Neuron (in vitro differentiated cells): Measurements from ENCODE around the gene EPHB4.
"Not testable (repeated sequence)": the region's sequence is repeated elsewhere in the genome, so short reads cannot be mapped to it uniquely, and the experiment has no call there.

Source experiments
- H2AFZ ChIP-seq: one replicate; pipeline ENCODE4 v1.6.1; 2013; ENCODE audit warnings: low read depth, mild to moderate bottlenecking, inconsistent platforms, low read length, moderate library complexity
- H3K27me3 ChIP-seq: one replicate; pipeline ENCODE4 v1.6.1; 2013; ENCODE audit warnings: low read length; ENCODE audit not compliant: insufficient read depth
- H3K36me3 ChIP-seq: one replicate; pipeline ENCODE4 v1.6.1; 2013; ENCODE audit warnings: low read length; ENCODE audit not compliant: insufficient read depth
- H3K4me1 ChIP-seq: one replicate; pipeline ENCODE4 v1.6.1; 2013; ENCODE audit warnings: low read length; ENCODE audit not compliant: insufficient read depth
- H3K4me3 ChIP-seq: 2 replicates; pipeline ENCODE4 v1.5.1; 2013; ENCODE audit warnings: mild to moderate bottlenecking, low read length, moderate library complexity
- H3K9me3 ChIP-seq: one replicate; pipeline ENCODE4 v1.6.1; 2013; ENCODE audit warnings: low read length

The EPHB4 gene

GRCh38 chr7:100822236-100823139 lies 4.8 kb downstream of the EPHB4 start:
- Histone ChIP-seq H3K27me3 (no peaks in the 10 kb centered on the region), H3K4me3 (no peak overlapping the region), H3K36me3 (peaks cover 66% of the 10 kb centered on the region), H3K4me1 (peaks cover 14% of the 10 kb centered on the region), H3K9me3 (no peaks in the 10 kb centered on the region), H2AFZ (no peak overlapping the region)

GRCh38 chr7:100819586-100819985 lies 7.7 kb downstream of the EPHB4 start:
- Histone ChIP-seq H2AFZ (no peak overlapping the region), H3K36me3 (peaks cover 85% of the 10 kb centered on the region), H3K27me3 (no peaks in the 10 kb centered on the region), H3K4me3 (no peak overlapping the region), H3K9me3 (no peaks in the 10 kb centered on the region), H3K4me1 (no peaks in the 10 kb centered on the region)

DNA sequence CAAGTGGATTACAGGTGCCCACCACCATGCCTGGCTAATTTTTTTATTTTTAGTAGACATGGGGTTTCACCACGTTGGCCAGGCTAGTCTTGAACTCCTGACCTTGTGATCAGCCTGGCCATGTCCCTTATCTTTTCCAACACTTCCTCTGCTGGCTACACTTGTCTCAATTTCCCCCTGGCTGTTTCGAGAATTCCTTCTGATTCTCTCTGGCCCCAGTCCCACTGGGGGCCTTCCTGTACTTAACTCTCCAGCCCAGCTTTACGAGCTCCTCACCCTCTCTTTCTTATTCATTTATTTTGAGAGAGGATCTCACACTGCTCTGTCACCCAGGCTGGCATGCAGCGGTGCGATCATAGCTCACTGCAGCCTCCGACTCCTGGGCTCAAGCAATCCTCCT lies 8.5 kb downstream of the EPHB4 start:
- Histone ChIP-seq H3K4me1 (no peaks in the 10 kb centered on the region), H3K9me3 (no peaks in the 10 kb centered on the region), H3K36me3 (peaks cover 84% of the 10 kb centered on the region), H2AFZ (no peak overlapping the region), H3K27me3 (no peaks in the 10 kb centered on the region), H3K4me3 (no peak overlapping the region)

DNA sequence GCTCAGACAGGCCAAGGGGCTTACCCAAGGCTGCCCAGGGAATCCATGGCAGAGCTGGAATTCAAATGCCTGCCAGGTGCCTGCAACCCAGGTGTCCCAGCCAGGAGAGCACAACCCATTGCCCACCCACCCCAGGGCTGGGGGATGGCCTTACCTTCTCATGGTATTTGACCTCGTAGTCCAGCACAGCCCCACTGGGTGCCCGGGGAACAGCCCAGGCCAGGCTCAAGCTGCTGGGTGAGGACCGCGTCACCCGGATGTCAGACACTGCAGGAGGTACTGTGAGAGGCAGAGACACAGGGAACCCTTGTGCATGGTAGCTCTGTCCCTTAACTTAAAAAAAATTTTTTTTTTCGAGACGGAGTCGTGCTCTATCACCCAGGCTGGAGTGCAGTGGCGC lies 9.0 kb downstream of the EPHB4 start:
- H3K9me3 ChIP-seq: no peaks in the 10 kb centered on the region
- peaks cover 84% of the 10 kb centered on the region for H3K36me3 ChIP-seq
- H2AFZ ChIP-seq: no peak overlapping the region
- H3K27me3 ChIP-seq: no peaks in the 10 kb centered on the region
- no peak overlapping the region for H3K4me3 ChIP-seq
- H3K4me1 ChIP-seq: no peaks in the 10 kb centered on the region

- H3K4me3 ChIP-seq: no peak overlapping the region
- no peaks in the 10 kb centered on the region for H3K27me3 ChIP-seq
- H3K9me3 ChIP-seq: no peaks in the 10 kb centered on the region
- H3K4me1 ChIP-seq: no peaks in the 10 kb centered on the region
- no peak overlapping the region for H2AFZ ChIP-seq
- H3K36me3 ChIP-seq: peaks cover 83% of the 10 kb centered on the region
Observed at GRCh38 chr7:100817097-100817496, 10.2 kb downstream of the EPHB4 start.

DNA sequence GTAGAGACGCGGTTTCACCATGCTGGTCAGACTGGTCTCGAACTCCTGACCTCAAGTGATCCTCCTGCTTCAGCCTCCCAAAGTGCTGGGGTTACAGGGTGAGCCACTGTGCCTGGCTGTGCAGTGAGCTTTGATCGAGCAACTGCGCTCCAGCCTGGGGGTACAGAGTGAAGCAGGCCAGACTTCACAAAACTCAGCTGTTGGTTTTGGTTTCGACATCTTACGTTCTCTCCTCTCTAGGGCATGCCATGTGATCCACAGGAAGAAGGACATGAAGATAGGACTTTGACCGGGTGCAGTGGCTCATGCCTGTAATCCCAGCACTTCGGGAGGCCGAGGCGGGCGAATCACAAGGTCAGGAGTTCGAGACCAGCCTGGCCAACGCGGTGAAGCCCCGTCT lies 10.8 kb downstream of the EPHB4 start:
- not testable (repeated sequence) for H3K4me3 ChIP-seq
- H3K36me3 ChIP-seq: peaks cover 79% of the 10 kb centered on the region

GRCh38 chr7:100812729-100813128 lies 14.6 kb downstream of the EPHB4 start:
- H3K9me3 ChIP-seq: no peaks in the 10 kb centered on the region
- H3K36me3 ChIP-seq: peaks cover 81% of the 10 kb centered on the region
- no peaks in the 10 kb centered on the region for H3K4me1 ChIP-seq
- no peak overlapping the region for H2AFZ ChIP-seq
- no peaks in the 10 kb centered on the region for H3K27me3 ChIP-seq
- H3K4me3 ChIP-seq: no peak overlapping the region

More for the DNA sequence above, 10.8 kb downstream of the EPHB4 start:
- not testable (repeated sequence) for H3K9me3 ChIP-seq, H2AFZ ChIP-seq, H3K27me3 ChIP-seq, H3K4me1 ChIP-seq

DNA sequence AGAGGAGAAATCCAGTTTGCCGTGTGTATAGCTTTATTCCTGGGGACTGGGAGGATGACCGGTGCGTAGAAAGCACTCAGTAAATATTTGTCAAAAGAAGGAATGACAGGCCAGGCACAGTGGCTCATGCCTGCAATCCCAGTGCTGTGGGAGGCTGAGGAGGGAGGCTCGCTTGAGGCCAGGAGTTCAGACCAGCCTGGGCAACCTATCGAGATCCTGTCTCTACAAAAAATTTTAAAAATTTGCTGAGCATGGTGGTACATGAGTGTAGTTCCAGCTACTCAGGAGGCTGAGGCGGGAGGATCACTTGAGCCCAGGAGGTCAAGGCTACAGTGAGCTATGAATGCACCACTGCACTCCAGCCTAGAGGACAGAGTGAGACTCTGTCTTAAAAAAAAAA lies 15.8 kb downstream of the EPHB4 start:
- no peaks in the 10 kb centered on the region for H3K27me3 ChIP-seq
- no peak overlapping the region for H2AFZ ChIP-seq
- no peaks in the 10 kb centered on the region for H3K9me3 ChIP-seq
- peaks cover 84% of the 10 kb centered on the region for H3K36me3 ChIP-seq
- H3K4me1 ChIP-seq: no peaks in the 10 kb centered on the region
- H3K4me3 ChIP-seq: no peak overlapping the region

DNA sequence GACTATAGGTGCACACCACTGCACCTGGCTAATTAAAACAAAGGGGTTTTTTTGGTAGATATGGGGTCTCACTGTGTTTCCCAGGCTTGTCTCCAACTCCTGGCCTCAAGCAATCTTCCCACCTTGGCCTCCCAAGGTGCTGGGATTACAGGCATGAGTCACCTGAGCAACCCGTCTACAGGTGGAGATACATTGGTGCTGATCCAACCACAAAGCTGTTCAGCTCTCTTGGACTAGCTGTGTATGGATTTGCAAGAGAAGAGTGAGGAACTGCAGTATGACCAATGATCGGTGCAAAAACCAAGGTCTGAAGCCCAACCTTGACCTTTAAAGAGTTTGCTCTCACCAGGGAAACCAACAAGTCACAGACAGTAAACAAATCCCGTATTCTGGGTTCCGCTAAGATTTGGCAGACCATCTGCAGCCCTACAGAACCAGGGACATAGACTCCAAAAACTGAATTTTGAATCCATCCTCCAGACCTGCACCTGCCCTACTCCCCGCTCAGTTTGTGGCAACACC lies 18.9 kb downstream of the EPHB4 start:
- Histone ChIP-seq H3K36me3 (peaks cover 86% of the 10 kb centered on the region), H2AFZ (no peak overlapping the region), H3K4me1 (no peaks in the 10 kb centered on the region), H3K9me3 (no peaks in the 10 kb centered on the region), H3K27me3 (no peaks in the 10 kb centered on the region), H3K4me3 (no peak overlapping the region)

DNA sequence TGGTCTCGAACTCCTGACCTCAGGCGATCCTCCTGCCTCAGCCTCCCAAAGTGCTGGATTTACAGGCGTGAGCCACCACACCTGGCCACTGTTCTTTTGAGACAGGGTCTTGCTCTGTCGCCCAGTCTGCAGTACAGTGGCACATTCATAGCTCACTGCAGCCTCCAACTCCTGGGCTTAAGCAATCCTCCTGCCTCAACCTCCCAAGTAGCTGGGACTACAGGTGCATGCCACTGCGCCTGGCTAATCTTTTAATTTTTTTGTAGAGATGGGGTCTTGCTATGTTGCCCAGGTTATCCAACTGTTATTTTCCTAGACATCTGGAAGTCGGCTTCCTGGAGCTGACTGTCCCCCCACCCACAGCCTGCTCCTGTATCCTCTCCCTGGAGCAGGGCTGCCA lies 20.4 kb downstream of the EPHB4 start:
- H3K36me3 ChIP-seq: peaks cover 86% of the 10 kb centered on the region
- not testable (repeated sequence) for H3K4me3 ChIP-seq, H3K4me1 ChIP-seq, H2AFZ ChIP-seq, H3K9me3 ChIP-seq, H3K27me3 ChIP-seq

GRCh38 chr7:100806276-100806675 lies 21.0 kb downstream of the EPHB4 start:
- H3K4me1 ChIP-seq: no peaks in the 10 kb centered on the region
- no peak overlapping the region for H2AFZ ChIP-seq
- no peaks in the 10 kb centered on the region for H3K27me3 ChIP-seq
- no peak overlapping the region for H3K4me3 ChIP-seq
- no peaks in the 10 kb centered on the region for H3K9me3 ChIP-seq
- H3K36me3 ChIP-seq: peaks cover 84% of the 10 kb centered on the region

DNA sequence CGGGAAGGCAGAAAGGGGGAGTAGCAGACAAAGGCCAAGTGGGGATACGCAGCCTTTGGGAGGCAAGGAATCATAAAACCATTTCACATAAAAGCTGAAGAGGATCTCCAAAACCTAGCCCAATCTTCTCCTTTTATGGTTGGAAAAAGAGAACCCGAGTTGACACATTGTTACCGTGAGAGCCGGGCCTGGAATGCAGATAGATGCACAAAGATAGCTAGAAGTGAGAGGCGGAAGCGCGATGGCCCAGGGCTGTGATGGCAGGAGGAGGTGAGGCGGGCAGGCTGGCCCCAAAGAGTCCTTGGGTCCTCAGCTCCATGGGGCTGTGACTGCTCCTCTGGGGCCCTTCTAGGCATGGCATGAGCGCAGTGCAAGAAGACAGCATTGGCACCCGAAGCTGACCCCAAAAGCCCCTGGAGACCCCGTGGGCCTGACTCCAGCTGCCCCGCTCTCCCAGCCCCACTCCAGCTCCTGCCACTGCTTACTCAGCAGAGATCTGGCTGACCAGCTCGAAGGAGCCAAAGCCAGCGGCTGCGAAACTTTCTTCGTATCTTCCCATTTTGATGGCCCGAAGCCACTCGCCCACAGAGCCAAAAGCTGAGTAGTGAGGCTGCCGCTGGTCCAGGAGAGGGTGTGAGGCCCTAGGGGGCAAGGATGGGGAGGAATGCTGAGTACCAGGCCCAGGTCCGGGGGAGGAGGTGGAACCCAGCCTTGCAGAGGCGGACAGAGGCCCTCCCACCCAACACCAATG lies 22.5 kb downstream of the EPHB4 start:
- Histone ChIP-seq H3K27me3 (no peaks in the 10 kb centered on the region), H3K4me1 (no peaks in the 10 kb centered on the region), H2AFZ (no peak overlapping the region), H3K36me3 (peaks cover 72% of the 10 kb centered on the region), H3K9me3 (no peaks in the 10 kb centered on the region), H3K4me3 (no peak overlapping the region)

- Histone ChIP-seq H3K36me3 (peaks cover 61% of the 10 kb centered on the region), H3K4me3 (no peak overlapping the region), H3K4me1 (no peaks in the 10 kb centered on the region), H3K9me3 (no peaks in the 10 kb centered on the region), H3K27me3 (no peaks in the 10 kb centered on the region), H2AFZ (no peak overlapping the region)
Observed at GRCh38 chr7:100803398-100804161, 23.7 kb downstream of the EPHB4 start.
